ENCODE measurements around the gene PSENEN. TPM values are rescaled to one million over a fixed set of nuclear protein-coding genes. Genes with fewer than 3 reads are reported as not detected.
A peak's percentile ranks its signal among the peaks of the same experiment; 100 is the strongest.

PSENEN gene
- polyA plus RNA-seq, 2 of the 4 experiments (the other 2 are of a cell fraction), result 111 to 191 TPM

GRCh38 chr19:35696835-35697234 lies 48.6 kb upstream of the PSENEN start:
- WGBS (ENCODE audit: missing lambda C conversion rate), result 62% methylated on average over 4 of the region's 4 CpGs
- ATAC-seq (no peak), DNase-seq (ENCODE audit: low read depth in 1 of 2, low spot score in 1 of 2) (no peak), FAIRE-seq (no peak)
- no peak overlapping the region for H3K4me3 ChIP-seq
- H3K4me1 ChIP-seq, result no peaks in the 10 kb centered on the region
- TF ChIP-seq HMGXB4 (CRISPR knock-in tag; IDR thresholded peaks at IDR 0.05; ENCODE audit: borderline replicate concordance), result no peak
- no peak for TF ChIP-seq FOXS1 (CRISPR knock-in tag; IDR thresholded peaks at IDR 0.05)
- TF ChIP-seq KDM1A (IDR thresholded peaks at IDR 0.05; ENCODE audit: low read depth), result no peak
- no peak for TF ChIP-seq KDM5A (IDR thresholded peaks at IDR 0.05)
- TF ChIP-seq NPAS2 (CRISPR knock-in tag; IDR thresholded peaks at IDR 0.05; ENCODE audit: borderline replicate concordance), result no peak
- TF ChIP-seq BHLHE40 (IDR thresholded peaks at IDR 0.05; ENCODE audit: low read depth, low read length), result no peak
- TF ChIP-seq TFCP2L1 (CRISPR knock-in tag; IDR thresholded peaks at IDR 0.05), result no peak
- no peak for TF ChIP-seq ZSCAN20 (CRISPR knock-in tag; IDR thresholded peaks at IDR 0.05)
- TF ChIP-seq MAZ (IDR thresholded peaks at IDR 0.05; ENCODE audit: borderline replicate concordance, low read depth, low read length), result no peak
- no peak for TF ChIP-seq EHMT2 (IDR thresholded peaks at IDR 0.05; ENCODE audit: low read depth)
- no peak for TF ChIP-seq USF2 (IDR thresholded peaks at IDR 0.05)
- TF ChIP-seq CTCF (IDR thresholded peaks at IDR 0.05), result no peak
- TF ChIP-seq HES2 (IDR thresholded peaks at IDR 0.05), result no peak
- TF ChIP-seq CEBPB (IDR thresholded peaks at IDR 0.05), result no peak
- CTCF ChIA-PET, result interaction anchor here (0.7 to 13.6 kb wide), 16 partner anchors 9 to 235 kb away, joined by 3 to 161 read pairs (median 4); partner anchors contain the start of genes PSENEN and U2AF1L4
- H3K9me3 ChIP-seq, result no peaks in the 10 kb centered on the region
- POLR2A ChIA-PET, result interaction anchor here (0.8 kb wide), 1 partner anchor 15 kb away, joined by 5 read pairs; no protein-coding TSS in a partner anchor
- no peak overlapping the region for H3K27ac ChIP-seq
- no peak overlapping the region for H3K4me2 ChIP-seq

GRCh38 chr19:35702223-35703012 lies 43.0 kb upstream of the PSENEN start:
- CTCF ChIA-PET, result interaction anchor here (0.7 to 13.6 kb wide), 15 partner anchors 10 to 350 kb away, joined by 3 to 161 read pairs (median 5); partner anchors contain the start of genes PSENEN and U2AF1L4
- FAIRE-seq (peak; percentile 100), ATAC-seq (peak; percentile 98 to 99), DNase-seq (ENCODE audit: low read depth in 1 of 2, low spot score in 1 of 2) (peak; percentile 100)
- no peaks in the 10 kb centered on the region for H3K9me3 ChIP-seq
- peak overlapping the region; percentile 52 to 80 for H3K27ac ChIP-seq
- H3K4me1 ChIP-seq, result no peaks in the 10 kb centered on the region
- peak overlapping the region; percentile 88 for H3K4me2 ChIP-seq
- POLR2A ChIA-PET, result interaction anchor here (0.6 to 1.6 kb wide), 12 partner anchors 10 to 352 kb away, joined by 3 to 14 read pairs (median 4); partner anchors contain the start of genes COX6B1, LIN37, NFKBID and PSENEN
- WGBS (ENCODE audit: missing lambda C conversion rate), result 2% methylated on average over 43 of the region's 50 CpGs
- peak overlapping the region; percentile 53 for H3K4me3 ChIP-seq
- TF ChIP-seq POLR2AphosphoS2 (conservative IDR thresholded peaks at IDR 0.05; ENCODE audit: low read length), result no peak
- no peak for TF ChIP-seq NR3C1 (IDR thresholded peaks at IDR 0.05)
- TF ChIP-seq HOXA7 (CRISPR knock-in tag; IDR thresholded peaks at IDR 0.05), result no peak
- TF ChIP-seq MAX (IDR thresholded peaks at IDR 0.05), result peak; percentile 78
- TF ChIP-seq TFCP2L1 (CRISPR knock-in tag; IDR thresholded peaks at IDR 0.05), result 0 out of 2 replicates have a peak, but pooled peaks have one; percentile 19
- TF ChIP-seq CEBPB (IDR thresholded peaks at IDR 0.05), result no peak
- TF ChIP-seq ESRRA (IDR thresholded peaks at IDR 0.05; ENCODE audit: borderline replicate concordance, low read length), result no peak
- TF ChIP-seq HDAC2 (IDR thresholded peaks at IDR 0.05), result no peak
- TF ChIP-seq MAZ (IDR thresholded peaks at IDR 0.05; ENCODE audit: borderline replicate concordance, low read depth, low read length), result 0 out of 2 replicates have a peak, but pooled peaks have one; percentile 4
- 0 out of 2 replicates have a peak, but pooled peaks have one; percentile 8 for TF ChIP-seq KDM1A (IDR thresholded peaks at IDR 0.05; ENCODE audit: low read depth)
- no peak for TF ChIP-seq EP300 (IDR thresholded peaks at IDR 0.05)
- TF ChIP-seq PBX3 (IDR thresholded peaks at IDR 0.05), result peak; percentile 100
- no peak for TF ChIP-seq HEYL (CRISPR knock-in tag; IDR thresholded peaks at IDR 0.05)
- no peak for TF ChIP-seq HES2 (IDR thresholded peaks at IDR 0.05)
- no peak for TF ChIP-seq ZFP36 (IDR thresholded peaks at IDR 0.05; ENCODE audit: borderline replicate concordance, partially characterized antibody)
- TF ChIP-seq CBX8 (IDR thresholded peaks at IDR 0.05), result no peak
- TF ChIP-seq KDM5A (IDR thresholded peaks at IDR 0.05), result no peak
- TF ChIP-seq ZC3H11A (IDR thresholded peaks at IDR 0.05), result no peak
- no peak for TF ChIP-seq RAD21 (conservative IDR thresholded peaks at IDR 0.05 in 1 of 2, IDR thresholded peaks at IDR 0.05 in 1 of 2)
- peak; percentile 31; the same call in 1 of the 2 replicates for TF ChIP-seq MYC (IDR thresholded peaks at IDR 0.05; ENCODE audit: borderline replicate concordance, low read length)
- no peak for TF ChIP-seq NPAS2 (CRISPR knock-in tag; IDR thresholded peaks at IDR 0.05; ENCODE audit: borderline replicate concordance)
- TF ChIP-seq ZSCAN20 (CRISPR knock-in tag; IDR thresholded peaks at IDR 0.05), result no peak

All from A549 (cell line).